NOMO-1 (cell line): Measurements from ENCODE around the gene SPTBN1.
"Not testable (repeated sequence)": the region's sequence is repeated elsewhere in the genome, so short reads cannot be mapped to it uniquely, and the experiment has no call there.

Experiments used
- DNase-seq, 2 experiments: peaks; one replicate each; lab custom pipeline; 2025; ENCODE audit not compliant: unreplicated experiment in 2 of 2; lab: John Stamatoyannopoulos, UW

SPTBN1 gene

GRCh38 chr2:54468673-54469072 is 12.5 kb downstream of the SPTBN1 start:
- DNase-seq: no peak

- DNase-seq: no peak
Measured at GRCh38 chr2:54469484-54470053, 13.4 kb downstream of the SPTBN1 start.

GRCh38 chr2:54470266-54470938 is 14.3 kb downstream of the SPTBN1 start:
- DNase-seq: no peak

GRCh38 chr2:54471221-54471711 is 15.1 kb downstream of the SPTBN1 start:
- DNase-seq: no peak

- DNase-seq: no peak
Measured at GRCh38 chr2:54473851-54474250, 17.7 kb downstream of the SPTBN1 start.

DNA sequence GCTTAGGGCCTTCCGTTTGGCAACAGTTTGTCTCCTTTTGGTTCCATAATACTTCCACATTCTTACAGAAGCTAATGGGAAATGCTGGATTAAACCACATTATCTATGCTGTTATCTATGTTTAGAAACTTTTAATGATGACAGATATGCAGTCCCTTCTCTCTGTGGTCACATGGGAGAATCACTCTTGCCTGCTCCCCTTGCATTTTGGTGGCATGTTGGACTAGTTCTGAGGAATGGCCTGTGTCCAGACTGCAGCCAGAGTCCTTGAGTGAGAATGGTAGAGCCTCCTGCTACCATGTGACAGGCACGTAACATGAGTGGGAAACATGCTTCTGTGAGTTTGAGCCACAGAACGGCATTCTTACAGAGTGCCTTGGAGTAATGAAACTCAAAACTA is 19.2 kb downstream of the SPTBN1 start:
- no peak for DNase-seq

- DNase-seq: no peak
Measured at GRCh38 chr2:54475919-54476318, 19.8 kb downstream of the SPTBN1 start.

DNA sequence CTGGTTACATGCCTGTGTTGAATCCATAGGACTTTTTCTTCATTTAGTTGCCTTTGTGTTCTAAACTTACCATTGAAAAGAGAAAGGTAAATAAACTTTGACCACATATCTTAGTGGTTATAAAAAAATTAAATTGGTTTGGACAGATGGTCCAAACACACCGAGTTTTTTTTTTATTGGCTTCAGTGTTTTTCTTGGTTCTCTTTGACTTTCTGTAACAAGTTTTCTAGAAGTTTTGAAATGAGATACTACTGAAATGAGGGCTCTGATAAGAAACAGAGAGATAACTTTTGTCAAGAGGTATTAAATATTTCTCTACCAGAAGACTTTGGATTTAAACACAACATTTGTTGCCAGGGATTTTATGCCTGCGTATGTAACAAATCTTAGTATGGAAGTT is 20.7 kb downstream of the SPTBN1 start:
- no peak for DNase-seq

DNA sequence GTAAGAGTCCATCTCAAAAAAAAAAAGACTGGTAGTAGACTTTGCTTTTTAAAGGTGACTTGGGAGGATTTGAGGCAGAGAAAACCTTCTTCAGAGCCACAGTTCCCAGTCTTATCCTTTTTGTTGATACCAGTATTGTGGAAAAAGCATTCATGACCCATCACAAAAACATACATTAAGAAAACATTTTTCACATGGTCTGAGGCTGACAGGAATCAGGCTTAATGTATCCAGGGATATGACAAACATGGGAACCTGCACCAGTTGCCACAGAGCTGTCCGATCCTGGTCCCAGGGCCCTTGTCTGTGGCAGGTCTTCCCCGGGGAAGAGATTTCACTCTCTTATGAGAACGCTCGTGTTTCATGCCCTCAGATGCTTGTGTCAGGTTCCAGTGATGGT is 21.8 kb downstream of the SPTBN1 start:
- DNase-seq: no peak

DNA sequence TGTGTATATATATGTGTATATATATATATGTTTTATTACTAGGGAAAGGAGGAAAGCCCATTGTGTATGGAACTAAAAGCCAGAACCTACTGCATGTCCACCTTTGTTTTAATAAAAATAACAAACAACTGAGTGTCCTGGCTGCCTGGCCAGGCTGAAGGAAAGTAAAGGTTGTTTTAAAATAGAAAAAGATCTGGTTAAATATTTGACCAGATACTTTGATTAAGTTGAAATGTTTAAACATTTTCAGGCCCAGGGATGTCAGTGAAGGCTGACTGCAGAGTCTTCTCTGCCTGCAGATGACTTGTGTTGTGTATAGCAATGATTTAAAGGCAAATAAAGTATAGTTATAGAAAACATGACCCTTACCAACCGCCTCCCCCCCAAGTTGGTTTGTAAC is 22.8 kb downstream of the SPTBN1 start:
- DNase-seq: no peak

DNA sequence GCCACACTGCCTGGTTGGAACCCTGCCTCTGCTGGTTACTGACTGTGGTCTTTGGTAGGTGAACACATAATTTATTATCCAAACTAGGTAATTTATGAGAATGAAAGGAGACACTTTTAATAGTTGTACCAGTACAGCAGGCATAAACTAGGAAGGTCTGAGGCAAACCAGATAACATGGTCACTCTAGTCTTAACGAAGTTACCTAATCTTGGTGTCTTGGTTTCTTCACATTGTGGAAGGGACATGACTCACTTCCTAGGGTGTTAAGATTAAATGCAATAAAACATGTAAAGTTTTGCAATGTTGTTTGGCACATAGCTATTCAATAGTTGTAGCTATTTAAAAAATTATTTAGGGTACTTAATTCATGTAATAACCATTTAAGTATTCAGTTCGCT is 23.3 kb downstream of the SPTBN1 start:
- peak in 1 of 2 experiments; percentile 48 for DNase-seq

DNA sequence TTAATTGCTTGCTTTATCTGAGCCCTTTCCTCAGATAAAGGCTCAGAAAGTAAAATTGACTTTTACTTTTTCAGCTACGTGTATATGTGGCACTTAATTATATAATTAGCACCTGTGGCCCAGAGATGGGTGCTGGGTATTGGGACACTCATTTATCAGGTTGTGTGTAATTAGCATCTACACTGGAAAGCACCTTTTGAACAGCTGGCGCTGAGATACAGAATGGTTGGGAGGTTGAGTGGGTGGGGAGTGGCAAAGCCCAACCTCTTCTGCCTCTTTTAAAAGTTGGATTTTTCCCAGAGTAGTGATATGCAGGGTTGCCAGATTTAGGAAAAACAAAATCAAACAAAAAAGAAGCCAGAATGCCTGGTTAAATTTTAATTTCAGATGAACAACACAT is 23.9 kb downstream of the SPTBN1 start:
- DNase-seq: no peak

DNA sequence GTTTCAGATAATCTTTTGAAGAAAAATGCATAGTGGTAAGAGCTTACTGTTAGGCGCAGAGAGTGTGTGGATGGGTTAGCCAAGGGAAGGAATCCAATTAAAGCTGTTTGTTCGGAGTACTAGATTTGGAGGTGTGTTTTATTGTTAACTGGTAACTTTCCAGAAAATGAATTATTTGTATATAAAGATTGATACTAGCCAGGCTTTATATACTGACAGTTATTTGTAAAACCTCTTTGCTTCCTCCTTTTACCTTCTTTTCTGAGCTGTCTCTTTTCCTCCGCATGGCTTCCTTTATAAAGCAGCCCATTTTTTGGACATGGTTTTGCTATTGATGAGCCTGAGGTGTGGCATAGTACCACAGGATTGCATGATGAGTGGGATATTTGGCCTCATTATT is 25.6 kb downstream of the SPTBN1 start:
- no peak for DNase-seq

DNA sequence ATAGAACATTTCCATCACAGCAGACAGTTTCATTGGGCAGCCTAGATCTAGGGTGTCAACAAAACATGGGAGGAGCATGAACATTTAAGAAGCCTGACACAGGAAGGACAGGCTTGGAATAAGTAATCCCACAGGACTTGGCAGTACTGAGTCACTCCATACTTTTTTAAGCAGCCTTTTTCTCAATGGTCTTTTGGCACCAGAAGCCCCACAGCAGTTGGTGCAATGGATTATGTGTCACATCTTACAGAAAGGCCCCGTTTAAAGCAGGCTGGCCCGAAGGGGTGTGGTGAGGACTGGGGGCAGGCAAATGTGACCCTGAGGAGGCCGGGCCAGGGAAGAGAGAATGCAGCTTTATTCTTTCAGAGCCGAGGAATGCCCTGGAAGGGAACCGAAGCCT is 26.6 kb downstream of the SPTBN1 start:
- DNase-seq: no peak

GRCh38 chr2:54483426-54483825 is 27.3 kb downstream of the SPTBN1 start:
- DNase-seq: no peak

GRCh38 chr2:54485756-54486155 is 29.6 kb downstream of the SPTBN1 start:
- DNase-seq: not testable (repeated sequence)

- no peak for DNase-seq
Measured at GRCh38 chr2:54486766-54487165, 30.6 kb downstream of the SPTBN1 start.

DNA sequence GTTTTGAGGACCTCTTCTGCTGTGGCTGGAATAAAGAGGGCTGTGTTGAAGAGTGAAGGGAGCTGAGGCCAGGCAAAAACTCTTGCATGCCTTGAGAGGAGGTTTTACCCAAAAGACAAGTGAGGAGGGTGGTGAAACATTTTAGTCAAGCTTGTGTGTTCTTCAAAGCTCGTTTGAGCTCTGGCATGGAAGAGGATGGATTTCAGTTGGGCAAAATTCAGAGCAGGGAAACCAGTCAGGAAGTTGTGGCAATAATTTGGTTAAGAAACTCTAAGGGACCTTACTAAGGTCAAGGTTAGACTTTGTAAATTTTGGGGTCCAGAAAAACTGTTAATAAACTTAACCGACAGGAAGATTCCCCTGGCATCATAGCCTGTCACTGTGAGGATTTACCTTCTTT is 34.7 kb downstream of the SPTBN1 start:
- DNase-seq: no peak

DNA sequence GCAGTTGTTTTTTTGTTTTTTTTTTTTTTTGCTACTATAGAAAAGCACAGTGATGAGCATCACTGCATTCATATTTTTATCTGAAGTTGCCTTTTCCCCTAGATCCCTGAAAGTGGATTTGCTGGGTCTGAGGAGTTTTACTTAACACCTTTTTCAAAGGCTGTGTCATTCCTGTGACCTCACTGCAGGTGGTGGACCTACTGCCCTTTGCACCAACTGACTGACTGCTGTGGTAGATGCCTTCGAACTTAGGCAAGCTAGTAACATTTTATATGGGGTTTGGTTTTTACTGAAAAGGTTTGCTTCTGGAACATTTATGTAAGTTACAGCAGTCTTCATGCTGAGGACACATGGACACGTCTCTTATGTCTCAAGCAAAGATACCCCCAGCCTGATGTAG is 36.2 kb downstream of the SPTBN1 start:
- no peak for DNase-seq

DNA sequence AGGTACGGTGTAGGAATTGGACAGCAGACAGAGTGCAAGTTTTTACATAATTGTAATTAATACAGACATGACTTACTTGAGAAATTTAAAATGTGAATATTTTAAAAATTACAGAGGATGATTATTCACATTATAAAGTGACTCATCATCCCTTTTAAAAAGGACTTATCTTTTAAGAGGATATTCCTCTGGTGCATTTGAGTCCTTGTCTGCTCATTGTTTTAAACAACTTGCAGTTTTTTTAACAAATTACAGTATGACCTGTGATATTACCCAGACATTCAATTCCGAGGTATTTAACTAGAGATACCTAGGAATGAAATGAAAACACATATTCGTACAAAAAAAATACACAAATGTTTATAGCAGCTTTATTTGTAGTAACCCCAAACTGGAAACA is 38.0 kb downstream of the SPTBN1 start:
- DNase-seq: no peak

DNA sequence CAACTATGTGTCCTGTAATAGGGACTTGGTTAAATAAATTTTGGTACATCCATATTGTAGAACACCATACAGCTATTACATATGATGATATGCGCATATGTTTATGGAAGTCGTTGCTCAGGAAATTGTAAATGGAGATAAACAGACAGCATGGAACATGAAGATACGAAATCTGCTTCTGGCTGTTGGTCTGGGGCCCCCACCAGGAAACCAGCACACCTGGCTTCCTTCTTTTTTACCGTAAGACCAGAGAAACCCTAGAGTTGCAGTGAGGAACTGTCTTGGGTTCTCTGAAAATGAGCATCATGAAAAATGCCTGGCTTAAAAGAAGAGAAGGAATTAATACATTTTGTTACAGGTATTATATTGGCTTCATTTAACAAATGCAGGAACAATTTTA is 40.8 kb downstream of the SPTBN1 start:
- DNase-seq: no peak

DNA sequence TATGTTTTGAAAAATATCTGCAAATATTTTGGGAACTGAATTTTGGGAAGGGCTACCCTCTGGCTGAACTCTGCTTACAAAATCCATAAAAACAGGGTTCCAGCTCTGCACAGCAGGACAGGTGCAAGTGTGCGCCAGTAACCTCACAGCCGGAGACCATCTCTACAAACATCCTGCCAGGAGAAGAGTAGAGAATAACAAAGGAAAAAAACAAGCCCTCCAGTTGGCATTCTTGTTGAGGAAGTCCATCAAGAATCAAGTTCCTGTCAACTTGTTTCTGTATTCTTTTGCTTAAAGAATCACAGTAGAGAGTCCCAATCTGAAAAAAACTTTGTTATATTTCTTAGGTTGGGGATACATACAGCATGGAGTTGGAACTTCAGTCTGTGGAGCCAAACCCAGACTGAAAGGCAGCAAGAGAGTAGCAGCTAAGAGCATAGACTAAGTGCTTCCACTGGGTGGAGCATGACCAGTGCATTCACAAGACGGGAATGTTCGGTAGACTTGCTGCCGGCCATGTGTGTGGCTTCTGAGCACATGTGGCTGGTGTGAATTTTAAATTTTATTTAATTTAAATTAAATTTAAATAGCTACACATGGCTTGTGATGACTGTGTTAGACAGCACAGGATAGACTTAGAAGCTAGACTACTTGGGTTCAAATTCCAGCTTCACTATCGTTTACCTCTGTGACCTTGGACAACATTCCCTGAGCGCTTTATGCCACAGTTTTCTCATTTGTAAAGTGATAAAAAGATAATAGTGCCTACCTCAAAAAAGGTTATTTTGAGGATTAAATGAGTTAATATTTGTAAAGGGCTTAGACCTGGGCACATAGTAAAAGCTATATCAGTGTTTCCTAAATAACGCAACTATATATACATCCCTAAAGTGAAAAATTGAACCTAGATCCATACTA is 41.9 kb downstream of the SPTBN1 start:
- DNase-seq: no peak
